ENCODE results near the gene DHX40.
"Not testable (repeated sequence)": the region's sequence is repeated elsewhere in the genome, so short reads cannot be mapped to it uniquely, and the experiment has no call there.

The DHX40 gene

GRCh38 chr17:59631276-59631675 is 65.9 kb downstream of the DHX40 start:
- no peak for DNase-seq (ENCODE audit: low read depth in 3 of 3)

GRCh38 chr17:59632398-59632797 is 67.0 kb downstream of the DHX40 start:
- DNase-seq (ENCODE audit: low read depth in 3 of 3) = no peak

- DNase-seq (ENCODE audit: low read depth in 3 of 3) = no peak
Observed at GRCh38 chr17:59633658-59634359, 68.4 kb downstream of the DHX40 start.

- DNase-seq (ENCODE audit: low read depth in 3 of 3) = no peak
Observed at GRCh38 chr17:59634632-59635541, 69.5 kb downstream of the DHX40 start.

GRCh38 chr17:59637611-59638310 is 72.4 kb downstream of the DHX40 start:
- DNase-seq (ENCODE audit: low read depth in 3 of 3) = no peak

- no peak for DNase-seq (ENCODE audit: low read depth in 3 of 3)
Observed at GRCh38 chr17:59638553-59638952, 73.1 kb downstream of the DHX40 start.

GRCh38 chr17:59641799-59642484 is 76.5 kb downstream of the DHX40 start:
- DNase-seq (ENCODE audit: low read depth in 3 of 3) = no peak

- DNase-seq (ENCODE audit: low read depth in 3 of 3) = no peak
Observed at GRCh38 chr17:59642565-59642964, 77.2 kb downstream of the DHX40 start.

- no peak for DNase-seq (ENCODE audit: low read depth in 3 of 3)
Observed at GRCh38 chr17:59643159-59644140, 78.0 kb downstream of the DHX40 start.

GRCh38 chr17:59647288-59647687 is 81.9 kb downstream of the DHX40 start:
- no peak for DNase-seq (ENCODE audit: low read depth in 3 of 3)

- DNase-seq (ENCODE audit: low read depth in 3 of 3) = no peak
Observed at GRCh38 chr17:59649886-59650285, 84.5 kb downstream of the DHX40 start.

- DNase-seq (ENCODE audit: low read depth in 3 of 3) = no peak
Observed at GRCh38 chr17:59650642-59651041, 85.2 kb downstream of the DHX40 start.

GRCh38 chr17:59651346-59651745 is 85.9 kb downstream of the DHX40 start:
- no peak for DNase-seq (ENCODE audit: low read depth in 3 of 3)

GRCh38 chr17:59652119-59652518 is 86.7 kb downstream of the DHX40 start:
- DNase-seq (ENCODE audit: low read depth in 3 of 3) = no peak

- DNase-seq (ENCODE audit: low read depth in 3 of 3) = not testable (repeated sequence)
Observed at GRCh38 chr17:59656624-59657023, 91.2 kb downstream of the DHX40 start.

Measured in stimulated activated CD4-positive, alpha-beta T cell treated with anti-CD3 and anti-CD28 coated beads, TNF-alpha, amount 100 ng/mL, for 4 hours (primary cell).